ENCODE data around the gene CHST15.

The CHST15 gene

DNA sequence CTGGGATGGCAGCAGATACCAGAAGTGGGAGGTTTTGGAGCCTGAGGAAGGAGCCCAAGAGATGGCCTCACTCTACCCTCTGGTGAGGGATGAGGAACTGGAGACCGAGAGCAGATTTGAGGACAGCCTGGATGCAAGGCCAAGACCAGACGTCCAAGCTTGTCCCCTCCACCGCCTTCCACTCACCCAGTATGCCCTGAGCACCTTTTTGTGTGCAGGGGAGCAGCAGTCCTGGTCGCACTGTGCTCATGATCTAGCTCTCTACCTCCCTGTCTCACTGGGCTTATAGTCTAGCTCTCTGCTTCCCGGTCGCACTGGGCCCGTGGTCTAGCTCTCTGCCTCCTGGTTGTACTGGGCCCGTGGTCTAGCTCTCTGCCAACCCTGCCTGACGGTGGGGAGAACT, 33.6 kb upstream of the CHST15 start:
- Mint-ChIP-seq H3K4me1 (no peaks in the 10 kb centered on the region), H3K27ac (no peak overlapping the region), H3K9me3 (no peaks in the 10 kb centered on the region), H3K36me3 (no peaks in the 10 kb centered on the region), H3K4me3 (no peak overlapping the region)
- DNase-seq (ENCODE audit: low spot score in 2 of 2) = no peak
- ATAC-seq = no peak

DNA sequence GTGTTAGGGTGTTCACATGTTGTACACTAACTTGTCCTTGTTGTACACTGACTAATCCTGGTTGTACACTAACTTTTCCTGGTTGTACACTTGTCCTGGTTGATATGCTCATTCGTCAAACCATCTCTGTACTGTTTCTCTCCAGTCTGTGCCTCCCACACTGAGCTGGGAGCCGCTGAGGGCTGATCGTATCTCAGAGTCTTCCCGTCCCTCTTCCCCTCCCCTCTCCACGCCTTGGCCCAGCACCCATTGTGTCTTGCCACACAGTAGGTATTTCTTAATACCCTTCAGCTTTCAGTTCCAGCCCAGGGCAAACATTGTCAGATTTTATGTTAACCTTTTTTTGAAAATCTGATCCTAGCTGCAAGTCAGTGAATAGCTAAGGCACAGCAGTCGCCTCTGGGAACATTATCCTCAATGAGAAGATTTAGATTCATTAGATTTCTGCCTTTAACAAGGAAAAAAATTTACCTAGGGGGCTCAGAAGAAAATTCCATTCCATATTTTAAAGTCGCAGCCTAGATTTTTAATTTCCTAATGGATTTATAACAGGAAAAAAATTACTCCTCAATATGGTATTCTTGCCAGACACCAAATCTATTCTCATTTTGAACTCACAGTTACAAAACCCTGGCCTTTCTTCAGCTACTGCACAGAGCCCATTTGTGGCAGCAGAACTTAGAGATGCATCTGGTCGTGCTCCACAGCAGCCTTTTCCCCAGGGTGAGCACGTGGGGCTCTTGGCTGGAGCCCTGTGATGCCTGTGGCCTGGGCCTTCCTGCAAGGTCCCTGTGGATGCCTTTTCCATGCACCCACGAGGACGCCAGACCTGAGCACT, 33.0 kb upstream of the CHST15 start:
- Mint-ChIP-seq H3K4me3 (no peak overlapping the region), H3K27ac (no peak overlapping the region), H3K9me3 (no peaks in the 10 kb centered on the region), H3K36me3 (no peaks in the 10 kb centered on the region), H3K4me1 (no peaks in the 10 kb centered on the region)
- DNase-seq (ENCODE audit: low spot score in 2 of 2) = no peak
- ATAC-seq = no peak

DNA sequence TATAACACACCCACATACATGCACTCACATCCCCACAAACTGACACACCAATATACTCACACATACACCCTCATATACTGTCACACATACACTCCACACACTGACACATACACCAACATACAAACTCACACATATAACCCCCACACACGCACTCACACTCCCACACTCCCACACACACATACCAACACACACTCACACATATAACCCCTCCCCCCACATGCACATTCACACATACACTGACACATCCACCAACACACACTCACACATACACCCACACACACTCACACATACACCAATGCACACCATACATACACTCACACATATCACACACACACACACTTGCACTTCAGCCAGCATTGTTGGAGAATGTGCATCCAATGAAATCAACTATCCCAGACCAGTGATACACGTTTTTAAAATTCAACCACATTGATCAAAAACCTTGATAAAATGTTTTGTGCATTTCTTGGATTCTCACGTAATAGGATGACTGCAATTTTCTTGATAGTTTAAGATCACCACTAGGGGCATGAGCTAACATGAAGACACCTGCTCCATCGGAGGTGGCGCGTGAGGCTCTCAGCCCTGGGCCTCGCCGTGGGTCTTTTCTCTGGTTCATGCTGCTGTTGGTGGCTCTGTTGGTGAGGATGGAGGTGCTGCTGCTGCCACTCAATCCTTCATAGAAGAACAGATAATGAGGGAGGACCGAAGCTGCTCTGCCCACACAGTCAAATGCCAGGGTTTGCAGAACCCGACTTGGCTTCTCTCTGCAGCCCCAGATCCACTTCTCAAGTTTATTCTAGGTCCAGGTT, 32.1 kb upstream of the CHST15 start:
- no peaks in the 10 kb centered on the region for H3K9me3 Mint-ChIP-seq
- H3K27ac Mint-ChIP-seq = no peak overlapping the region
- ATAC-seq (no peak), DNase-seq (ENCODE audit: low spot score in 2 of 2) (no peak)
- no peaks in the 10 kb centered on the region for H3K36me3 Mint-ChIP-seq
- no peaks in the 10 kb centered on the region for H3K4me1 Mint-ChIP-seq
- no peak overlapping the region for H3K4me3 Mint-ChIP-seq

DNA sequence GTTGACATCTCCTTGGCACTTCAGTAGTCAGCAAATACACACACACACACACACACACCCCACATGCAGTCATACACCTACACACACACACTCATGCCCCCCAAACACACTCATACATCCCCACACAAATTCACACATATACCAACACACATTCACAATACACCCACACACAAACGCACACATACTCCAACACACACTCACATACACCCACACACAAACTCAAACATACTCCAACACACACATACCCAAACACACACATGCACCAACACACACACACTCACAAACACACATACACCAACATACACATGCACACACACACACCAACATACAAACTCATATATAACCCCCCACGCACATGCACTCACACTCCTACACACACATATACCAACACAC, 31.4 kb upstream of the CHST15 start:
- Mint-ChIP-seq H3K27ac (no peak overlapping the region), H3K4me3 (no peak overlapping the region), H3K9me3 (no peaks in the 10 kb centered on the region), H3K4me1 (no peaks in the 10 kb centered on the region), H3K36me3 (no peaks in the 10 kb centered on the region)
- ATAC-seq (no peak), DNase-seq (ENCODE audit: low spot score in 2 of 2) (no peak)

DNA sequence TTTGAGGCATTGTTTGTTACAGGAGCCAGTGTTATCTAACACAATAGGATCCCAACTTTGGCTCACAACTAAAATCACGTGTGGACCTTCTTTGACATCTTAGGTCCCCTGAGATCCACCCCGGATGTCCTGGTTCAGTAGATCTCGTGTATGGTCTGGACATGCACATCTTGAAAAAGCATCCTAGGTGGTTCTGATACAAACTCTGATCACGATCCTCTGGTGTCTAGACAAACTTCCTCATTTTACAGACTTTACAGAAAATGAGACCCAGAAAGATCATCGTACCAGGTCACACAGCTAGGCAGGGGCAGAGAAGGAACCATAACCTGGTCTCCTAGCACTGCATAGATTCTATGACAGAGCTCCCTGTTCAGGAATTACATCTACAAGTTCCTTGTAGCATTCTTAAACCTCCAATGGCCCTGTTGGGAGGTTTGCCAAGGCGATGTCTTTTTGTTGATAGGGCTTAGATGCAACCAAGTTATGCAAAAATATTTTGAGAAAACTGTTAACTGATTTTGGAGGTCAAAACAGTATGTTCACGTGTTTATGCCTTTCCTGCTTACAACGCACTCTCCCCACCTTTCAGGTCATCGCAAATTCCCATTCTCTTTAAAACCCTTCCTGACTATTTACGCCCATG, 30.8 kb upstream of the CHST15 start:
- no peaks in the 10 kb centered on the region for H3K4me1 Mint-ChIP-seq
- ATAC-seq (no peak), DNase-seq (ENCODE audit: low spot score in 2 of 2) (no peak)
- no peak overlapping the region for H3K27ac Mint-ChIP-seq
- no peak overlapping the region for H3K4me3 Mint-ChIP-seq
- H3K36me3 Mint-ChIP-seq = no peaks in the 10 kb centered on the region
- no peaks in the 10 kb centered on the region for H3K9me3 Mint-ChIP-seq

DNA sequence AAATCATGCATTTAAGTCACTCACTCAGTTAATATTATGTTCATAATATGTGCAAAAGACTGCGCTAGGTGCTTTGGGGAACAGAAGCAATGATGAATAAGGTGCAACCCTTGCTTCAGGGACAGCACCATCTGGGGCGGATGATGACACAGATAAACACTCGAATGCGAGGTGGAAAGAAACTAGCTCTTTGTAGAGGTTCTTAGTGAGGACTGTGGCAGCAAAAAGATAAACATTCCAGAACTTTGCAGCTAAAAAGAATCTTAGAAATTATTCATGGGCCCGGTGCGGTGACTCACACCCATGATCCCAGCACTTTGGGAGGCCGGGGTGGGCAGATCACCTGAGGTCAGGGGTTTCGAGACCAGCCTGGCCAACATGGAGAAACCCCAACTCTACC, 29.8 kb upstream of the CHST15 start:
- ATAC-seq (no peak), DNase-seq (ENCODE audit: low spot score in 2 of 2) (no peak)
- no peaks in the 10 kb centered on the region for H3K36me3 Mint-ChIP-seq
- H3K4me3 Mint-ChIP-seq = no peak overlapping the region
- no peaks in the 10 kb centered on the region for H3K4me1 Mint-ChIP-seq
- H3K27ac Mint-ChIP-seq = no peak overlapping the region
- H3K9me3 Mint-ChIP-seq = no peaks in the 10 kb centered on the region

DNA sequence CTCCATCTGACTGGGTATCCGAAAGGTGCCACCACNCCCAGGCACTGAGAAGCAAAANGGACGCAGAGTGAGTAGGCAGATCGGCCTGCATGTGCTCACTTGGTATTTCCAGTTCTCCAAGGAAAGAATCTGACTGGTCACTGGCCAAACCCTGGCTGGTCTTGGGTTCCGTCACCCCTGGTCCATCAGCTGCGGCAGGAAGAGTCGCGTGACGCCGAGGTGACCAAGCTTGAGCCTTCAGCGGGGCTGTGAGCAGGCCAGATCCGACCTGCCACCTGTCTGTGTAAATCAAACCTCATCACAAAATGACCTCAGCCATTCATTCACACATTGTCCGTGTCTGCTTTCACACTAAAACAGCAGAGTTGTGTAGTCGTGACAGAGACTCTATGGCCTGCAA, 28.8 kb upstream of the CHST15 start:
- no peaks in the 10 kb centered on the region for H3K4me1 Mint-ChIP-seq
- no peaks in the 10 kb centered on the region for H3K9me3 Mint-ChIP-seq
- H3K36me3 Mint-ChIP-seq = no peaks in the 10 kb centered on the region
- DNase-seq (ENCODE audit: low spot score in 2 of 2) = no peak
- H3K4me3 Mint-ChIP-seq = no peak overlapping the region
- no peak for ATAC-seq
- no peak overlapping the region for H3K27ac Mint-ChIP-seq

DNA sequence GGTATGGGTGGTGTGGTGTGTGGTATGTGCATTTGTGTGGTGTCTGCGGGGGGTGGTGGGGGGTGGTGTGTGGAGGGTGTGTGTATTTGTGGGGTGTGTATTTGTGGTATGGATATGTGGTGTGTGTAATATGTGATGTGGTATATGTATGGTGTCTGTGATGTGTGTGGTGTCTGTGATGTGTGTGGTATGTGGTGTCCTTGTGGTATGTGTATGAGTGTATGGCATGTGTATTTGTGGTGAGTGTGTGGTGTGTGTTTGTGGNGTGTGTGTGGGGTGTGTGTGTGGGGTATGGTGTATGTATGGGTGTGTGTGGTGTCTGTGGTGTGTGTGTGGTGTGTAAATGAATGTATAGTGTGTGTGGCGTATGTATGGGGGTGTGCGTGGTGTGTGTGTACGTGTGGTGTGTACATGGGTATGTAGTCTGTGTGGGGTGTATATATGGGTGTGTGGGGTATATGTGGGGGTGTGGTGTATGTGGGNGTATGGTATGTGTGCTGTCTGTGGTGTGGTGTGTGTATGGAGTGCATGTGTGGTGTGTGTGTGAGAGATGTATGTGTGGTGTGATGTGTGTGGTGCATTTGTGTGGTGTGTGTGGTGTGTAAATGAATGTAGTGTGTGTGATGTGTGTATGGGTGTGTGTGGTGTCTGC, 27.1 kb upstream of the CHST15 start:
- H3K4me3 Mint-ChIP-seq = no peak overlapping the region
- no peaks in the 10 kb centered on the region for H3K36me3 Mint-ChIP-seq
- no peak for DNase-seq (ENCODE audit: low spot score in 2 of 2)
- H3K4me1 Mint-ChIP-seq = no peaks in the 10 kb centered on the region
- no peaks in the 10 kb centered on the region for H3K9me3 Mint-ChIP-seq
- no peak overlapping the region for H3K27ac Mint-ChIP-seq
- ATAC-seq = peak; percentile 15

DNA sequence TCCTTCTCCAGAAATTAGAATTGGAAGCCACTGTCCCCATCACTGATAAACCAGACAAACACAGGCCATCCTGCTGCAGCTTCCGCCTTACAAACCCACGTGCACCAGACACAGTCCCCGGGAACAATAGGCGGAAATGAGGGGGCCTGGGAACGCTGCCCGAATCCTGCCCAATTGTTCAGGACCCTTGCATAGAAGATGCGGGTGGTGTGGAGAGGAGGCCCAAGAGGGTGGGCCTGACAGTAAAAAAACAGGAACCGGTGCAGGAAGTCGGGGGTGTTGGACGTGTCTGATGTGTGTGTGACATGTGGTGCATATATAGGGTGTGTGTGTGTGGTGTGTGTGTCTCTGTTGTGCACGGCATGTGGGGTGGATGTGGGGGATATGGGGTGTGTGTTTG, 26.5 kb upstream of the CHST15 start:
- Mint-ChIP-seq H3K9me3 (no peaks in the 10 kb centered on the region), H3K4me3 (no peak overlapping the region), H3K36me3 (no peaks in the 10 kb centered on the region), H3K4me1 (no peaks in the 10 kb centered on the region), H3K27ac (no peak overlapping the region)
- ATAC-seq (no peak), DNase-seq (ENCODE audit: low spot score in 2 of 2) (no peak)

DNA sequence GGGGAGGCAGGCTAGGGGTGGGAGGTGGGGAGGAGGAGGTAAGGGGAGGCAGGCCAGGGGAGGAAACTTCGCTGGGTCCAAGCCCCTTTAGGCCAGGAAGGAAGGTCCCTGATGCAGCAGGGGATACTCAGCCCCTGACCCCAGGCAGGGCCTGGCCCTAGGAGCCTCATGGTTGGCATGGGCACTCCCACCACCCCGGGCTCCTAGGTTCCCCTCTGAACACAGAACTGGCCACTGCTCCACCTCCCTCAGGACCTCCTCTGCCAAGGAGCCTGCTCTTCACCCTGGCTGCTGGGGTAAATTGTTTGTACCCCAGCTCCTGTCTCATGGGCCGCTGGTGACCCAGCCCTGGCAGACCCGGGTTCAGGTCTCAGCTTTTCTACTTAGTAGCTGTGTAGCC, 25.8 kb upstream of the CHST15 start:
- ATAC-seq = no peak
- H3K27ac Mint-ChIP-seq = no peak overlapping the region

DNA sequence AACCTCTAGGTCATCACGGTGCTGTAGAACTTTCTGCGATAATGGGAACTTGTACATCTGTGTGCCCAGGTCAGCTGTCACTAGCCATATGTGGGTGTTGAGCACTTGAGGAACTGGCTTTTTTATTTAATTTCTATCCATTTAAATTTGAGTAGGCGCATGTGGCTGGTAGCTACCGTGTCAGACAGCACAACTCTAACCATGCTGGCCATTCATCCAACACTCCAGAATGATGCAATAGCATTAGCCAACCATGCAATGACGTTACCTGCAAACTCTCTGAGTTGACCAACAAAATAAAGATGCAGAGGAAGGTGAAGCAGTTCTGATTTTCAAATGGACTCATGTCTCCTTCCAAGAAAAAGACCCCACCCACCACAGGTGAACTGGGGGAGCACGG, 24.4 kb upstream of the CHST15 start:
- no peaks in the 10 kb centered on the region for H3K9me3 Mint-ChIP-seq
- no peak overlapping the region for H3K4me3 Mint-ChIP-seq
- H3K4me1 Mint-ChIP-seq = no peaks in the 10 kb centered on the region
- DNase-seq (ENCODE audit: low spot score in 2 of 2) (no peak), ATAC-seq (no peak)
- no peaks in the 10 kb centered on the region for H3K36me3 Mint-ChIP-seq
- no peak overlapping the region for H3K27ac Mint-ChIP-seq

More for the DNA sequence above, 25.8 kb upstream of the CHST15 start:
- no peak for DNase-seq (ENCODE audit: low spot score in 2 of 2)
- Mint-ChIP-seq H3K36me3 (no peaks in the 10 kb centered on the region), H3K4me3 (no peak overlapping the region), H3K4me1 (no peaks in the 10 kb centered on the region), H3K9me3 (no peaks in the 10 kb centered on the region)

DNA sequence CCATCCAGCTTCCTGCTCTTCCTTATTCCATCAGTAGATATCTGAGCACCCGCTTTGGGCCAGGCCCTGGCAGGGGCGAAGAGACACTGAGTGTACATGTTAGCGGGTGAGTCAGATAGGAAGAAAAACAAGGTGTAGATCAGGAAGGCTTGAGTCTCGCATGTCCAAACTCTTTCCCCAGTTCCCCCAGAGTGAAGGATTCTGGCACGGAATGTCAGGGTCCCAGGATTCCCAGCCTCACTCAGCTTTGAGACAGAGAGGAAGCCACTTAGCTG, 24.1 kb upstream of the CHST15 start:
- H3K36me3 Mint-ChIP-seq = no peaks in the 10 kb centered on the region
- no peak for ATAC-seq
- H3K4me3 Mint-ChIP-seq = no peak overlapping the region
- no peak for DNase-seq (ENCODE audit: low spot score in 2 of 2)
- H3K27ac Mint-ChIP-seq = no peak overlapping the region
- no peaks in the 10 kb centered on the region for H3K4me1 Mint-ChIP-seq
- H3K9me3 Mint-ChIP-seq = no peaks in the 10 kb centered on the region

DNA sequence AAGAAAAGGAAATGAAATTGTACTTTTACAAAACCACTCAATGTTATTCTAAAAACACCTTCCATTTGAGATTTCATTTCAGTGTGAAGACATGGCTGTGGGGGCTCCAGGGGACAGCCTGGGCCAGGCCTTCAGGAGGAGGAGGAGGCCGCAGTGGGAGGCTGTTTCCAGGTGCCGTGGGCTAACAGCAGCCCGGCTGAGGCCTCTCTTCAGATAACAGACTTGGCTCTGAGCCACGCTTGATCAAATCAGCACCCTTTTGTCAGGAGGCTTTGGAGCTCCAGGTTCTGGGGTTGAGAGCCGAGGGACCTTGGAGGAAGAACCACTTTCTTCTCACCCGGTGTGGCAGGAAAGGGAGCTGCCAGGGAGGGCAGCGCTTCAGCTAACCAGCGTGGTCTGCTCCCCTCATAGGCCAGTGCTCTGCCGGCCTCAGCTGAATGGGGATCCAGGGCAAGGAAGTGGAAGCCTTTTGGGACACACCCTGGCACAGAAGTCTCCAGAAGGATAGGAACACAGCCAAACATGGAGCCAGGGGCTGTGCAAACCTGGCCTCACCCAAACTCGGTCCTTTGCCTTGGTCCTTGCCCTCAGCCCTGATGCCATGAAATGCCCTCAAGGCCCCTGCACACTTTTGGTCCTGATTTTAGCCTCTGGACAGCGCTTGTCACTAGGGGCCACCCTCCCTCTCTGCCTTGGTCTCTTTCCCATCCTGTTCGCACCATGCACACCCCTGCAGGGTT, 23.5 kb upstream of the CHST15 start:
- Mint-ChIP-seq H3K4me1 (no peaks in the 10 kb centered on the region), H3K36me3 (no peaks in the 10 kb centered on the region), H3K27ac (no peak overlapping the region), H3K4me3 (no peak overlapping the region), H3K9me3 (no peaks in the 10 kb centered on the region)
- DNase-seq (ENCODE audit: low spot score in 2 of 2) = no peak
- ATAC-seq = no peak

DNA sequence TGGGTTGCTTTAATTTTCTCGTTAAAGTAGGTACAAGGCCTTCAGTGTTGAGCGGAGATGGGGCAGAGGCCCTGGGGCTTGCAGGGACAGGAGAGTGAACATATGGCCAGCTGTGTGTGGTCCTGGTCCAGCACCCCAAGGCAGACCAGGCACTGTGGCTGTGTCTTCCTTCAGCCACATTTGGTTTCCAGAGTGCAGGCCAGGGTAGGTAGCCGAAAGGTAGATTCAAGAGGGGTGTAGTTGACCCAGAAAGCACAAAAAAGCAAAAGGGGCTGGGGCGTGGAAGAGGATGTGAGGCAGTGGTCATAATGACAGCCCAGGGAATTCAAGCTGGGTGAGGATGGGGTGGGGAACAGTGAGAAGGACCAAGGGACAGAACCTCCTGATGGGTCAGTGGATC, 21.3 kb upstream of the CHST15 start:
- no peaks in the 10 kb centered on the region for H3K36me3 Mint-ChIP-seq
- no peak for DNase-seq (ENCODE audit: low spot score in 2 of 2)
- ATAC-seq = no peak
- no peaks in the 10 kb centered on the region for H3K4me1 Mint-ChIP-seq
- no peak overlapping the region for H3K27ac Mint-ChIP-seq
- H3K9me3 Mint-ChIP-seq = no peaks in the 10 kb centered on the region
- H3K4me3 Mint-ChIP-seq = no peak overlapping the region
